Activated naive CD8-positive, alpha-beta T cell treated with anti-CD3 and anti-CD28 coated beads, Interleukin-2, amount 10 ng/mL, durations not matched to agents 7 days and 5 days (primary cell): Measurements from ENCODE around the gene ZSWIM3. TPM values are rescaled to one million over a fixed set of nuclear protein-coding genes. Genes with fewer than 3 reads are reported as not detected.

Source experiments
- ATAC-seq: fragments of 150-1000 bp; cut with Tn5 transposase; one replicate; pipeline ENCODE4 v1.10.0; 2021; ENCODE audit warnings: low read depth, moderate library complexity
- POLR2A ChIA-PET: fragments of 350-600 bp; sonication (Branson Sonifier 250); formaldehyde crosslinking; loops from one replicate; lab custom pipeline; 2021; ENCODE audit warnings: antibody characterized with exemption; lab: Charles Lee
- DNase-seq: peaks from one replicate; pipeline ENCODE4 v3.0.0; 2021
- H3K27ac Mint-ChIP-seq: one replicate; pipeline ENCODE4 v1.8.0; 2022; ENCODE audit warnings: mild to moderate bottlenecking, mixed read lengths
- H3K27me3 Mint-ChIP-seq: one replicate; pipeline ENCODE4 v1.8.0; 2022; ENCODE audit warnings: mild to moderate bottlenecking, moderate library complexity, mixed read lengths
- H3K36me3 Mint-ChIP-seq: one replicate; pipeline ENCODE4 v1.8.0; 2021; ENCODE audit warnings: mild to moderate bottlenecking, mixed read lengths
- H3K4me1 Mint-ChIP-seq: one replicate; pipeline ENCODE4 v1.8.0; 2021; ENCODE audit warnings: mixed read lengths
- H3K4me3 Mint-ChIP-seq: one replicate; pipeline ENCODE4 v1.8.0; 2022; ENCODE audit warnings: mild to moderate bottlenecking, moderate library complexity, mixed read lengths
- H3K9me3 Mint-ChIP-seq: one replicate; pipeline ENCODE4 v1.8.0; 2021; ENCODE audit warnings: mixed read lengths
- total RNA-seq, 2 experiments: library from RNA; stranded (reverse); gene quantifications; one replicate each; pipeline ENCODE4 v1.2.3, GENCODE V29; 2021

Gene ZSWIM3
- total RNA-seq, 2 experiments from 2014 or later = 5.3 to 5.7 TPM

DNA sequence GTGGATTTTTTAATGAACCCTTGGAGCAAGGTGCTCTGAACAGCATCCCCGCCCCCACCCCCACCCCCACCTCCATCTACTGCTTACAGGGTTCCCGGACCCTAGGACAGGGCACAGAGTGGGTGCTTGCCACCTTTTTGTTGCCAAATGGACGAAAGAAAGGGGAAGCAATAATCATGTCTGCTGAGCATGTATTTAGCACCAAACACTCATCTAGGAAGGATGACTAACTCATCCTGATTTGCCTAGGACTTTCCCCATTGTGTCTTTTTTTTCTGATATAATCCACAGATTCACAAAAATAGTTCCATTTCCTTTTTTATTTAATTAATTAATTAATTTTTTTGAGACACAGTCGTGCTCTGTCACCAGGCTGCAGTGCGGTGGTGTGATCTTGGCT, 55.7 kb downstream of the ZSWIM3 start:
- ATAC-seq (no peak), DNase-seq (no peak)
- Mint-ChIP-seq H3K9me3 (no peaks in the 10 kb centered on the region), H3K4me1 (peaks cover 14% of the 10 kb centered on the region), H3K27me3 (peaks cover 12% of the 10 kb centered on the region), H3K4me3 (no peak overlapping the region), H3K27ac (no peak overlapping the region), H3K36me3 (no peaks in the 10 kb centered on the region)
- POLR2A ChIA-PET = interaction anchor here (1.0 kb wide), 1 partner anchor 21 kb away, joined by 3 read pairs; the partner anchor contains the start of gene PCIF1

DNA sequence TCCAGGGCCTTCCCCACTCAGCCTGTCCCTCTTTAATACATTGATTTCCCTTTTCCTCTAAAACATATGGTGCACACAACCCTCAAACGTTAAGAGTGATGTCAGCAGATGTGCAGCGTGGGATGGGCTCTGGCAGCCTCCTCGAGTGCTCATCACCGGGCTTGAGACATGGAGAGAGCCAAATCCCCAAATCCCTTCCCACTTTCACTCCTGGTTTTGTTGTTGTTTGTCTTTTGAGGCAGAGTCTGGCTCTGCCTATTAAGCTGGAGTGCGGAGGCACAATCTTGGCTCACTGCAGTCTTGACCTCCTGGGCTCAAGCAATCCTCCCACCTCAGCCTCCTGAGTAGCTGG, 60.4 kb downstream of the ZSWIM3 start:
- peaks cover 25% of the 10 kb centered on the region for H3K27me3 Mint-ChIP-seq
- peaks cover 3% of the 10 kb centered on the region for H3K4me1 Mint-ChIP-seq
- no peaks in the 10 kb centered on the region for H3K9me3 Mint-ChIP-seq
- H3K4me3 Mint-ChIP-seq = no peak overlapping the region
- ATAC-seq (no peak), DNase-seq (no peak)
- H3K27ac Mint-ChIP-seq = no peak overlapping the region
- POLR2A ChIA-PET = no interaction called here
- no peaks in the 10 kb centered on the region for H3K36me3 Mint-ChIP-seq

DNA sequence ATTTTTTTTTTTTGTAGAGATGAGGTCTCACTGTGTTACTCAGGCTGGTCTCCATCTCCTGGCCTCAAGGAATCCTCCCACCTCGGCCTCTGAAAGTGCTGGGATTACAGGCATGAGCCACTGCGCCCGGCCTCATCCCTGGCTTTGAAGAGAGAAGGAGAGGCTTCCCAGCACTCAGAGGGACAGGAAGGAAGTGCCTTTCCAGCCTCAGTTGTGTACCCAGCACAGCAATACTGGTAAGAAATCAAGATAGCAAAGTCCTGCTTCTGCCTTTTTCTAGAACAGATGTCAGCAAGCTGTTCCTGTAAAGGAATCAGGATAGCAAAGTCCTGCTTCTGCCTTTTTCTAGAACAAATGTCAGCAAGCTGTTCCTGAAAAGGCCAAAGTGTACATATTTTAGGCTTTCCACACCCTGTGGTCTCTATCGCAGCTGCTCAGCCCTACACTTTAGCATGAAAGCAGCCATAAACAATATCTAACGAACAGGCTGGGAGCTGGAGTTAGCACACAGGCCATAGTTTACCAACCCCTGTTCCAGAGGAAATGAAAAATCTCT, 60.8 kb downstream of the ZSWIM3 start:
- H3K36me3 Mint-ChIP-seq = no peaks in the 10 kb centered on the region
- H3K4me3 Mint-ChIP-seq = no peak overlapping the region
- no peak for DNase-seq
- H3K9me3 Mint-ChIP-seq = no peaks in the 10 kb centered on the region
- H3K4me1 Mint-ChIP-seq = peaks cover 3% of the 10 kb centered on the region
- ATAC-seq = no peak
- peaks cover 27% of the 10 kb centered on the region for H3K27me3 Mint-ChIP-seq
- H3K27ac Mint-ChIP-seq = no peak overlapping the region
- POLR2A ChIA-PET = interaction anchor here (0.6 kb wide), 1 partner anchor 88 kb away, joined by 3 read pairs; no protein-coding TSS in a partner anchor

DNA sequence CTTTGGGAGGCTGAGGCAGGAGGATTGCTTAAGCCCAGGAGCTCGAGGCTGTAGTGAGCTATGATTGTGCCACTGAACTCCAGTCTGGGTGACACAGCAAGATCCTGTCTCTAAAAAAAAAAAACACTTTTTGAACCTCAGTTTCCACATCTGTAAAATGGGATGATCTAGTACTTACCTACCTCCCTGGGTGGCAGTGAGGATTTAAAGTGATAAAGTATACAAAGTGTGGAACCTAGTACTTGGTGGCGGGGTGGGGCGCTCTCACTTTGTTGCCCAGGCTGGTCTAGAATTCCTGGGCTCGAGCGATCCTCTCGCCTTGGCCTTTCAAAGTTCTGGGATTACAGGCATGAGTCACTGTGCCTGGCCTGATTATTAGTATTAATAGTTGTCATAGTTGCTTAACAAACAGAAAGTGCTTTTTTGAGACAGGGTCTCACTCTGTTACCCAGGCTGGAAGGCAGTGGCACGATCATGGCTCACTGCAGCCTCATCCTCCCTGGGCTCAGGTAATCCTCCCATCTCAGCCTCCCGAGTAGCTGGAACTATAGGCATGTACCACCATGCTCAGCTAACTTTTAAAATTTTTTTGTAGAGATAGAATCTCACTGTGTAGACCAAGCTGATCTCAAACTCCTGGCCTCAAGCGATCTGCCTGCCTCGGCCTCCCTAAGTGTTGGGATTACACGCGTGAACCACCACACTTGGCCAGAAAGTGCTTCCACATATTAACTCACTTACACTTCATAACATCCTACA, 61.5 kb downstream of the ZSWIM3 start:
- H3K27me3 Mint-ChIP-seq = peaks cover 27% of the 10 kb centered on the region
- H3K4me1 Mint-ChIP-seq = peaks cover 3% of the 10 kb centered on the region
- DNase-seq (no peak), ATAC-seq (no peak)
- no peak overlapping the region for H3K4me3 Mint-ChIP-seq
- no peak overlapping the region for H3K27ac Mint-ChIP-seq
- no peaks in the 10 kb centered on the region for H3K36me3 Mint-ChIP-seq
- POLR2A ChIA-PET = interaction anchor here (0.6 to 1.3 kb wide), 2 partner anchors 16 to 89 kb away, joined by 3 read pairs; no protein-coding TSS in a partner anchor
- H3K9me3 Mint-ChIP-seq = no peaks in the 10 kb centered on the region

DNA sequence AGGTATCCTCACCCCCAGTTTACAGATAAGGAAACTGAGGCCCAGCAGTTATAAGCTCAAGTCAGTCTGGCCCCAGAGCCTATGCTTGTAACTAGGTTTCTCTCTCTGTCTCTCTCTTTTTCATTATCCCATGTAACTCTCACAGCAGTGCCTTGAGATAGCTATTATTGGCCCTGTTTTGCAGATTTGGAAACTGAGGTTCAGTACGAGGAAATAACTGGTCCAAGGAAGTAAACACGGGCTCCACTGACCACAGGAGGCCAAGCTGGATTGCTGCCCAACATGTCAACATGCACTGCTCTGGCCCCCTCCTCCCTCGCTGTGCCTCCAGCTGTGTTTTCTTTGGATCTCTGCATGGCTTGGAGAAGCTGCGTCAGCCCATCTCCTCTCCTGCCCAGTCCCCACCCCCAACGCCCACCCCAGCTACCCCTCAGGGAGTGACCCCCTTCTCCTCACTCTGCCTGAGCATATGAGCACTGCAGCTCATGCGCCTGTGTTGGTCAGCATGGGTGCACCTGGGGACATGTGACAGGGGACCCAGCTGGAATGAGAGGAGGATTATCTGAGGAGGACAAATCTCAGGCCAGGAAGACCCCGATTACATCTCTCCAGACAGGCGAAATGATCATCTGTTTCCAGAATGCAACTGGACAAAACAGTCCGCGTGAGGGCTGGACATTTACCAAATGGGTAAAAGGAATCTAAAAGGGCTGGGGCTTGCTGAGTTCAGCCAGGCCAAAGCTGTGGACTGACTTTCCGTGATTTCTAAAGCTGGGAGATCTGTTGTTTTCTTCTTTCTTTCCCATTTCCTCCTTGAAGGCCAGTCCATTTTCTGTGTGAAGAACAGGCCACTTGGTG, 62.4 kb downstream of the ZSWIM3 start:
- Mint-ChIP-seq H3K4me1 (no peaks in the 10 kb centered on the region), H3K27ac (no peak overlapping the region), H3K36me3 (no peaks in the 10 kb centered on the region), H3K4me3 (no peak overlapping the region), H3K27me3 (peaks cover 27% of the 10 kb centered on the region), H3K9me3 (no peaks in the 10 kb centered on the region)
- POLR2A ChIA-PET = interaction anchor here (1.3 kb wide), 1 partner anchor 16 kb away, joined by 3 read pairs; no protein-coding TSS in a partner anchor
- no peak for ATAC-seq
- DNase-seq = no peak

DNA sequence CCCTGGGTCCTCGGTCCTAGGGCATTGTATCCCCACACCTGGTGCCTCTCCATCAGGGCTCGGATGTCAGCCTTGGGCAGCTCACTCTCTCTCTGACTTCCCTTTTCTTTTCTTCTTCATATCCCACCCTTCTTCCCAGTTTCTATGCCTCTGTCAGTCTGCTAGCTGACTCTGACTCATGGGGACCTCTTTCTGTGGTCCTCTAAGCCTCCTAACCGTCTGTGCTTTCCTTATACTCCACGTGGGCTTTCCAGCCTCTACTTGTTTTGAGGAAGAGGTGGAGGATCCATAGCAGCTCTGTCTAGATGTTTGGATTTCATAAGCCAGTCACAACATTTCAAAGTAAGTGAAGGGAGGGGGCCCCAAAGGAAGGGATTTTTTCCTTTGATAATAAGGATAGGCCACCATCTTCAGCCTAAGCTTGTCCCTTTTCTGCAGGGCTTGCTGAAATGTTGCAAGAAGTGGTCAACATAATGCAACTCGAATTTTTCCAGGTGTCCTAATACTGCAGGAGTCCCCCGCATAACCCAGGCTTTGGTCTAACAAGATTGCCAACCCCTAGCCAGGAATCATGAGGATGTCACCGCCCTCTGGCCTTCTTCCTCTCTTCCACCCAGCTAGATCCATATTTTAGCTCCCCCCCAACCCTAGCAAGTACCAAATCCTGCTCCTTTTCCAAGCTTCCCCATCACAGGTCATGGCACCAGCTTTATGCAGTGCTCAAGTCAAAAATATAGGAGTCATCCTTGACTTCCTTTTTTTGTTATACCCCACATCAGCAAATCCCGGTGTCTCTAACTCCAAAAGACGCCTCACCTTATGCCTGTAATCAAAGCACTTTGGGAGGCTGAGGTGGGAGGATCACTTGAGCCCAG, 63.3 kb downstream of the ZSWIM3 start:
- no peaks in the 10 kb centered on the region for H3K4me1 Mint-ChIP-seq
- H3K4me3 Mint-ChIP-seq = no peak overlapping the region
- H3K9me3 Mint-ChIP-seq = no peaks in the 10 kb centered on the region
- H3K36me3 Mint-ChIP-seq = no peaks in the 10 kb centered on the region
- no peak overlapping the region for H3K27ac Mint-ChIP-seq
- ATAC-seq (no peak), DNase-seq (no peak)
- H3K27me3 Mint-ChIP-seq = peaks cover 33% of the 10 kb centered on the region
- POLR2A ChIA-PET = interaction anchor here (1.2 to 1.3 kb wide), 2 partner anchors 13 to 15 kb away, joined by 3 read pairs; no protein-coding TSS in a partner anchor

DNA sequence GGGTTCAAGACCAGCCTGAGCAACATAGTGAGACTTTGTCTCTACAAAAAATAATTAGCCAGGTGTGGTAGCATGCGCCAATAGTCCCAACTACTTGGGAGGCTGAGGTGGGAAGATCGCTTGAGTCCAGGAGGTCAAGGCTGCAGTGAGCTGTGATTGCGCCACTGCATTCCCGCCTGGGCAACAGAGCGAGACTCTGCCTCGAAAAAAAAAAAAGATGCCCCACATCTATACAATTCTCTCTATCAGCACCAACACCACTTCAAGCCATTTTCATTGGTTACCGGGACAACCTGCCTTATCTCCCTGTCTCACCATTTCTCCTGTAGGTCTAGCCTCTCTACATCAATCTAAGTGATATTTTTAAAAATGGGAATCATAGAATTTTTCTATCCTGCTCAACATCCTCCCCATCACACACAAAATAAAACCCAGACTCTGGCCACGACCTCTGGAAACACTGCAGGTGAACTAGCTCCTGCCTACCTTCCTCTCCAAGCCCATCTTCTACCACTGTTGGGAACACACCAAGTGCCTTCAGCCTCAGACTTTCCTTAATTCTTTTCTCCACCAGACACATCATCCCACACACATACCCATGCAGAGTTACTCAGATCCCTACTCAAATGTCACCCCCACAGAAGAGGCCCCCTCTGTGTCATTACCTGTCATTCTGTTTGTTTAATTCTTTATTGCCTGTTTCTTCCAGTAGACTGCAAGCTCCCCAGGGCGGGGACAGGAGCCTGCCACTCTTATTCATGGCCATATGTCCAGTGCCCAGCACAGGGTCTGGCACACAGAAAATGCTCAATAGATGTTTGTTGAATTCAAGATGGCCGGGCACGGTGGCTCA, 64.1 kb downstream of the ZSWIM3 start:
- Mint-ChIP-seq H3K9me3 (no peaks in the 10 kb centered on the region), H3K27me3 (peaks cover 33% of the 10 kb centered on the region), H3K4me1 (no peaks in the 10 kb centered on the region), H3K4me3 (no peak overlapping the region), H3K27ac (no peak overlapping the region), H3K36me3 (no peaks in the 10 kb centered on the region)
- no peak for DNase-seq
- POLR2A ChIA-PET = interaction anchor here (1.2 kb wide), 1 partner anchor 12 kb away, joined by 3 read pairs; no protein-coding TSS in a partner anchor
- no peak for ATAC-seq

DNA sequence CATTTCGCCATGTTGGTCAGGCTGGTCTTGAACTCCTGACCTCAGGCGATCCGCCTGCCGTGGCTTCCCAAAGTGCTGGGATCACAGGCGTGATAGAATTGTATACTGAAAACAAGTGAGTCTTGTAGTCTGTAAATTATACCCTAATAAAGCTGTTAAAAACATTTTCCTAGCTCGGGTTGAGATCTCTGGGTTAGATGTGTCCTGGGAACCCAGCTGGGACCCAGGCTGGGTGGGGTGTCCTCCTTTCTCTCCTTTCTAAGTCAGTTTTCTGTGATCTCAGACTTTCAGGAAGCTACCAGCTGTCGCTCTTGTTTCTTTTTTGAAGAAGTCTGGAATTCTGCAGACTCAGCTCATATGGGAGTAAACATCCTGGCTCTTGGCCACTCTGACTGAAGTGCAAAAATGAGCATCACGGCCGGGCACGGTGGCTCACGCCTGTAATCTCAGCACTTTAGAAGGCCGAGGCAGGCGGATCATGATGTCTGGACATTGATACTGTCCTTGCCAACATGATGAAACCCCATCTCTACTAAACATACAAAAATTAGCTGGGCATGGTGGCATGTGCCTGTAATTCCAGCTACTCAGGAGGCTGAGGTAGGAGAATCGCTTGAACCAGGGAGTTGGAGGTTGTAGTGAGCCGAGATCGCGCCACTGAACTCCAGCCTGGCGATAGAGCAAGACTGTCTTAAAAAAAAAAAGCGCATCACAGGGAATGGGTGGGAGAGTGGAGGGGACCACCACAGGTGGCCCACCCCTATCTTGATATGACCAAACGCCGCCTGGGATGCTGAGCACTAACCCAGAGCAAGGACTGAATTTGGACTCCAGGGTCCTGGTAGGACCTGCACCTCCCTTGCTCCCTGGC, 67.2 kb downstream of the ZSWIM3 start:
- Mint-ChIP-seq H3K27me3 (peaks cover 26% of the 10 kb centered on the region), H3K4me3 (no peak overlapping the region), H3K9me3 (no peaks in the 10 kb centered on the region), H3K4me1 (no peaks in the 10 kb centered on the region), H3K27ac (no peak overlapping the region), H3K36me3 (no peaks in the 10 kb centered on the region)
- POLR2A ChIA-PET = interaction anchor here (0.9 to 2.4 kb wide), 2 partner anchors 10 to 34 kb away, joined by 3 to 17 read pairs; partner anchors contain the start of genes CTSA, NEURL2 and PCIF1
- ATAC-seq (no peak), DNase-seq (no peak)

DNA sequence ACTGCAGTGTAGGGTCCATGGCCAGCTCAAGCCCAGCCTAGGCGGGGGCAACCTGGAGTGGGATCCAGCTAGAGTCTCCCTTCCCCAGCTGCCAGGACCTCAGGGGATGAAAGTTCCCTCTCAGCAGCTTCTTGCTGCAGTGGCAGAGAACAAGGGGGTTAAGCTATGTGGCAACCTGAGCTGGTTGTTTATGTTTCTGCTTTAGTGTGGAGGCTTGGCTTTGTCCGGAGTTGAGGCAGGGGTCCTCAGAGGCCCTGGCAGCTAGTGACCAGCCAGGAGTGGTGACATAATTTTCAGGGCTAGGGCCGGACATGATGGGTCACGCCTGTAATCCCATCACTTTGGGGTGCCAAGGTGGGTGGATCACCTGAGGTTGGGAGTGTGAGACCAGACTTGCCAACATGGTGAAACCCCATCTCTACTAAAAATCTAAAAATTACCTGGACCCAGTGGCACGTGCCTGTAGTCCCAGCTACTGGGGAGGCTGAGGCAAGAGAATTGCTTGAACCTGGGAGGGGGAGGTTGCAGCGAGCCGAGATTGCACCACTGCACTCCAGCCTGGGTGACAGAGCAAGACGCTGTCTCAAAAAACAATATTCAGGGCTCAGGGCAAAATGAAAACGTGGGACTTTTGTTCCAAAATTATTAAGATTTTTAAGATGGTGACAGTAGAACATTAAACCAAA, 68.5 kb downstream of the ZSWIM3 start:
- Mint-ChIP-seq H3K4me3 (no peak overlapping the region), H3K27me3 (peaks cover 21% of the 10 kb centered on the region), H3K9me3 (no peaks in the 10 kb centered on the region), H3K27ac (no peak overlapping the region), H3K36me3 (no peaks in the 10 kb centered on the region), H3K4me1 (no peaks in the 10 kb centered on the region)
- POLR2A ChIA-PET = interaction anchor here (0.8 to 2.4 kb wide), 2 partner anchors 9 kb away, joined by 3 to 17 read pairs; partner anchors contain the start of gene PCIF1
- no peak for ATAC-seq
- no peak for DNase-seq

DNA sequence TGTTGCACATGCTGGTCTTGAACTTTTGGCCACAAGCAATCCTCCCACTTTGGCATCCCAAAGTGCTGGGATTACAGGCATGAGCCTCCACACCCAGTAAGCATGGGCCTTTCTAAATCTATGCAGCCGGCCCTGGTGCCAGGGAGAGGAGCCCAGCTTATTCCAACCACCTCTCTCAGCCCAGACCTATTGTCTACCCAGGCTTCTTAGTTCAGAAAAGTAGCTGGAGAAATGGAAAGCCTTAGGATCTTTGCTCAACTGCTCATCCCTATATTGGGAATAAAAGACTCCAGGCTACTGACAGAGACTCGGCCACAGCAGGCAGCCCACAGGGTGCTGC, 69.3 kb downstream of the ZSWIM3 start:
- ATAC-seq (no peak), DNase-seq (no peak)
- Mint-ChIP-seq H3K27me3 (peaks cover 14% of the 10 kb centered on the region), H3K4me1 (no peaks in the 10 kb centered on the region), H3K36me3 (no peaks in the 10 kb centered on the region), H3K9me3 (no peaks in the 10 kb centered on the region), H3K27ac (no peak overlapping the region), H3K4me3 (no peak overlapping the region)
- POLR2A ChIA-PET = interaction anchor here (0.8 kb wide), 1 partner anchor 8 kb away, joined by 3 read pairs; no protein-coding TSS in a partner anchor
